Gastrocnemius medialis (tissue), 4 donors: ENCODE results near the gene ZNF480.
"Not testable (repeated sequence)": the region's sequence is repeated elsewhere in the genome, so short reads cannot be mapped to it uniquely, and the experiment has no call there.

ENCODE experiments used
- CTCF ChIP-seq, 5 experiments: fragments of 450-650 bp in 3 of 5; fragments of 200-600 bp in 2 of 5; sonication (generic) in 2 of 5; IDR thresholded peaks in 4 of 5; conservative IDR thresholded peaks in 1 of 5; 1 replicate in 4 of 5; 2 replicates in 1 of 5; pipeline ENCODE4 v1.5.1; 2016 to 2019; ENCODE audit warnings: antibody characterized with exemption in 5 of 5, mild to moderate bottlenecking in 3 of 5, moderate library complexity in 3 of 5
- POLR2A ChIP-seq, 2 donors: fragments of 450-650 bp; IDR thresholded peaks; one replicate each; pipeline ENCODE4 v1.6.1; 2017; ENCODE audit warnings: antibody characterized with exemption in 2 of 2, mild to moderate bottlenecking in 2 of 2, moderate library complexity in 2 of 2

GRCh38 chr19:52265556-52265955 lies 31.4 kb upstream of the ZNF480 start:
- not testable (repeated sequence) for TF ChIP-seq CTCF (IDR thresholded peaks at IDR 0.05 in 4 of 5, conservative IDR thresholded peaks at IDR 0.05 in 1 of 5); POLR2A (IDR thresholded peaks at IDR 0.05)
